HG03565 (cell line): Measurements from ENCODE around the gene PROCA1.
"Not testable (repeated sequence)": the region's sequence is repeated elsewhere in the genome, so short reads cannot be mapped to it uniquely, and the experiment has no call there.

Experiments
- ATAC-seq: cut with Tn5 transposase; IDR thresholded peaks from one replicate; pipeline ENCODE4 v1.9.1; 2021; ENCODE audit warnings: mild to moderate bottlenecking, moderate library complexity; ENCODE audit not compliant: unreplicated experiment

The PROCA1 gene

GRCh38 chr17:28744104-28744971, 32.6 kb upstream of the PROCA1 start:
- ATAC-seq: peak; percentile 9

GRCh38 chr17:28743243-28744103, 31.8 kb upstream of the PROCA1 start, which contains the start of gene TRAF4:
Gene TRAF4, plus strand, starts transcription at chr17:28744011. Its CDS starts 102 bp downstream, at chr17:28744113.
- ATAC-seq: peak; percentile 34

- ATAC-seq: no peak
Measured at GRCh38 chr17:28741358-28742349, 30.0 kb upstream of the PROCA1 start.

GRCh38 chr17:28740406-28741357, 29.0 kb upstream of the PROCA1 start:
- no peak for ATAC-seq

GRCh38 chr17:28738680-28739384, 27.1 kb upstream of the PROCA1 start:
- ATAC-seq: no peak

GRCh38 chr17:28737770-28738679, 26.3 kb upstream of the PROCA1 start:
- ATAC-seq: peak; percentile 67

- no peak for ATAC-seq
Measured at GRCh38 chr17:28737316-28737715, 25.6 kb upstream of the PROCA1 start.

GRCh38 chr17:28735913-28736769, 24.5 kb upstream of the PROCA1 start:
- not testable (repeated sequence) for ATAC-seq

- ATAC-seq: no peak
Measured at GRCh38 chr17:28735242-28735722, 23.6 kb upstream of the PROCA1 start.

- no peak for ATAC-seq
Measured at GRCh38 chr17:28734712-28735241, 23.1 kb upstream of the PROCA1 start.

- ATAC-seq: no peak
Measured at GRCh38 chr17:28733346-28733745, 21.7 kb upstream of the PROCA1 start.

- no peak for ATAC-seq
Measured at GRCh38 chr17:28729950-28730330, 18.3 kb upstream of the PROCA1 start.

GRCh38 chr17:28728364-28729200, 16.9 kb upstream of the PROCA1 start, which contains the start of gene NEK8:
Gene NEK8, plus strand, starts transcription at chr17:28728788. Its CDS starts 26 bp downstream, at chr17:28728814.
- peak; percentile 27 for ATAC-seq

- ATAC-seq: peak; percentile 34
Measured at GRCh38 chr17:28726627-28727491, 15.2 kb upstream of the PROCA1 start.
